Stimulated activated memory B cell treated with anti-CD40 and anti-IgM and Interleukin-4, amounts not matched to agents 10 μg/mL and 1 μg/mL and 100 μg/mL, for 72 hours (primary cell): ENCODE measurements around the gene RAB32.

Experiments
- ATAC-seq: fragments of 150-1000 bp; cut with Tn5 transposase; 2 replicates; pipeline ENCODE4 v1.10.0; 2021
- H3K27ac Mint-ChIP-seq: one replicate; pipeline ENCODE4 v1.8.0; 2022; ENCODE audit warnings: mild to moderate bottlenecking, mixed read lengths
- H3K27me3 Mint-ChIP-seq: one replicate; pipeline ENCODE4 v1.8.0; 2022; ENCODE audit warnings: mixed read lengths
- H3K36me3 Mint-ChIP-seq: one replicate; pipeline ENCODE4 v1.8.0; 2022; ENCODE audit warnings: mixed read lengths
- H3K4me1 Mint-ChIP-seq: one replicate; pipeline ENCODE4 v1.8.0; 2022; ENCODE audit warnings: mixed read lengths
- H3K4me3 Mint-ChIP-seq: one replicate; pipeline ENCODE4 v1.8.0; 2022; ENCODE audit warnings: mild to moderate bottlenecking, moderate library complexity, mixed read lengths
- H3K9me3 Mint-ChIP-seq: one replicate; pipeline ENCODE4 v1.8.0; 2022; ENCODE audit warnings: mixed read lengths

RAB32 gene

DNA sequence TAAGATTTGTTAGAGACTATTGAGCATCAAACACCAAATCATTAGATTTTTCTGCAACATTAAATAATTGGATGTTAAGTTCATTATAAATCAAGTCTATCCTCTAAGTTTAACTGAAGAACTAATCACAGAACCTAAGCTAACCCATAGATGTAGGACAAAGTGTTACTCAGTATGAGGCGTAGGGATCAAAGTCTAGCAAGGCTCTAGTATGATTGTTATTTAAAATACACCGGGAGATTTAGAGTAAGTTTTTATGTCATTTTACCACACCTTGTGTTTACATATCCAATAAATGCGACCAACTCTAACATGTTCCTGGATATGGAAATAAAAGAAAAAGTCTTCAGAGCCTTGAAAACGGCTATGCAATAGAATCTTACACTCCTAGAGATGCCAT is 57.7 kb downstream of the RAB32 start:
- Mint-ChIP-seq H3K4me1 (peaks cover 5% of the 10 kb centered on the region), H3K36me3 (no peaks in the 10 kb centered on the region), H3K9me3 (no peaks in the 10 kb centered on the region), H3K4me3 (no peak overlapping the region), H3K27ac (no peak overlapping the region), H3K27me3 (peaks cover 24% of the 10 kb centered on the region)
- no peak for ATAC-seq

GRCh38 chr6:146602526-146602925 is 58.9 kb downstream of the RAB32 start:
- ATAC-seq, result no peak
- Mint-ChIP-seq H3K27me3 (peaks cover 24% of the 10 kb centered on the region), H3K4me1 (peaks cover 5% of the 10 kb centered on the region), H3K4me3 (no peak overlapping the region), H3K9me3 (no peaks in the 10 kb centered on the region), H3K27ac (no peak overlapping the region), H3K36me3 (no peaks in the 10 kb centered on the region)
